ENCODE results near the gene H6PD. TPM values are rescaled to one million over a fixed set of nuclear protein-coding genes. Genes with fewer than 3 reads are reported as not detected.
A peak's percentile ranks its signal among the peaks of the same experiment; 100 is the strongest.

H6PD gene
- total and polyA plus RNA-seq, 2 donors from 2014 or later, result 5.7 to 64.3 TPM

- DNase-seq (peak in 4 of 5 donors; percentile 26 to 62 (median 52)), FAIRE-seq (no peak)
- TF ChIP-seq, protein P1, sequence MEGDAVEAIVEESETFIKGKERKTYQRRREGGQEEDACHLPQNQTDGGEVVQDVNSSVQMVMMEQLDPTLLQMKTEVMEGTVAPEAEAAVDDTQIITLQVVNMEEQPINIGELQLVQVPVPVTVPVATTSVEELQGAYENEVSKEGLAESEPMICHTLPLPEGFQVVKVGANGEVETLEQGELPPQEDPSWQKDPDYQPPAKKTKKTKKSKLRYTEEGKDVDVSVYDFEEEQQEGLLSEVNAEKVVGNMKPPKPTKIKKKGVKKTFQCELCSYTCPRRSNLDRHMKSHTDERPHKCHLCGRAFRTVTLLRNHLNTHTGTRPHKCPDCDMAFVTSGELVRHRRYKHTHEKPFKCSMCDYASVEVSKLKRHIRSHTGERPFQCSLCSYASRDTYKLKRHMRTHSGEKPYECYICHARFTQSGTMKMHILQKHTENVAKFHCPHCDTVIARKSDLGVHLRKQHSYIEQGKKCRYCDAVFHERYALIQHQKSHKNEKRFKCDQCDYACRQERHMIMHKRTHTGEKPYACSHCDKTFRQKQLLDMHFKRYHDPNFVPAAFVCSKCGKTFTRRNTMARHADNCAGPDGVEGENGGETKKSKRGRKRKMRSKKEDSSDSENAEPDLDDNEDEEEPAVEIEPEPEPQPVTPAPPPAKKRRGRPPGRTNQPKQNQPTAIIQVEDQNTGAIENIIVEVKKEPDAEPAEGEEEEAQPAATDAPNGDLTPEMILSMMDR (IDR thresholded peaks at IDR 0.05; ENCODE audit: borderline replicate concordance, extremely low read depth, insufficient read depth), result no peak
- Histone ChIP-seq H3K36me3 (ENCODE audit: control insufficient read depth in 2 of 3, insufficient read depth in 3 of 3, low read length in 3 of 3) (peaks cover 0 to 2% (median 2%) of the 10 kb centered on the region in 3 donors), H3K4me1 (ENCODE audit: control insufficient read depth in 2 of 3, insufficient read depth in 2 of 3, low read depth in 1 of 3, low read length in 3 of 3) (peaks cover 0 to 17% (median 5%) of the 10 kb centered on the region in 3 donors), H3K27me3 (ENCODE audit: control insufficient read depth, insufficient read depth, low read length) (no peaks in the 10 kb centered on the region), H3K9ac (ENCODE audit: low read length in 3 of 3) (peak overlapping the region; percentile 51 to 99 (median 85)), H3K27ac (ENCODE audit: low read depth in 2 of 2, low read length in 2 of 2) (peak overlapping the region; percentile 20 to 62), H3K4me3 (ENCODE audit: low read length in 3 of 3) (peak overlapping the region; percentile 74 to 100 (median 98)), H3K9me3 (ENCODE audit: control insufficient read depth in 2 of 3, insufficient read depth in 1 of 3, low read length in 3 of 3) (peaks cover 1 to 3% (median 2%) of the 10 kb centered on the region in 3 donors)
- intact Hi-C loops (cut with DNase I), result no loop called here
Measured at GRCh38 chr1:9293533-9294404, 59.2 kb downstream of the H6PD start.

GRCh38 chr1:9294405-9294773, 59.8 kb downstream of the H6PD start:
- intact Hi-C loops (cut with DNase I), result no loop called here
- H3K36me3 ChIP-seq (ENCODE audit: control insufficient read depth in 2 of 3, insufficient read depth in 3 of 3, low read length in 3 of 3), result peaks cover 0 to 2% (median 2%) of the 10 kb centered on the region in 3 donors
- H3K9me3 ChIP-seq (ENCODE audit: control insufficient read depth in 2 of 3, insufficient read depth in 1 of 3, low read length in 3 of 3), result peaks cover 0 to 1% (median 0%) of the 10 kb centered on the region in 3 donors
- peak in 1 of 5 donors; percentile 26 for DNase-seq
- H3K9ac ChIP-seq (ENCODE audit: low read length in 3 of 3), result peak overlapping the region in 1 of 3 donors; percentile 51
- H3K4me3 ChIP-seq (ENCODE audit: low read length in 3 of 3), result peak overlapping the region; percentile 74 to 100 (median 98)
- H3K4me1 ChIP-seq (ENCODE audit: control insufficient read depth in 2 of 3, insufficient read depth in 2 of 3, low read depth in 1 of 3, low read length in 3 of 3), result peaks cover 0 to 17% (median 5%) of the 10 kb centered on the region in 3 donors
- no peak for FAIRE-seq
- H3K27ac ChIP-seq (ENCODE audit: low read depth in 2 of 2, low read length in 2 of 2), result peak overlapping the region in 1 of 2 donors; percentile 4
- TF ChIP-seq, protein P1 (IDR thresholded peaks at IDR 0.05; ENCODE audit: borderline replicate concordance, extremely low read depth, insufficient read depth), result no peak
- no peaks in the 10 kb centered on the region for H3K27me3 ChIP-seq (ENCODE audit: control insufficient read depth, insufficient read depth, low read length)

GRCh38 chr1:9294910-9295636, 60.5 kb downstream of the H6PD start:
- Histone ChIP-seq H3K36me3 (ENCODE audit: control insufficient read depth in 2 of 3, insufficient read depth in 3 of 3, low read length in 3 of 3) (peaks cover 0 to 2% (median 2%) of the 10 kb centered on the region in 3 donors), H3K4me1 (ENCODE audit: control insufficient read depth in 2 of 3, insufficient read depth in 2 of 3, low read depth in 1 of 3, low read length in 3 of 3) (peaks cover 0 to 17% (median 5%) of the 10 kb centered on the region in 3 donors), H3K9ac (ENCODE audit: low read length in 3 of 3) (peak overlapping the region in 1 of 3 donors; percentile 61), H3K9me3 (ENCODE audit: control insufficient read depth in 2 of 3, insufficient read depth in 1 of 3, low read length in 3 of 3) (peaks cover 0 to 1% (median 0%) of the 10 kb centered on the region in 3 donors), H3K27me3 (ENCODE audit: control insufficient read depth, insufficient read depth, low read length) (no peaks in the 10 kb centered on the region), H3K4me3 (ENCODE audit: low read length in 3 of 3) (peak overlapping the region in 2 of 3 donors; percentile 74 to 100), H3K27ac (ENCODE audit: low read depth in 2 of 2, low read length in 2 of 2) (peak overlapping the region; percentile 4 to 34)
- FAIRE-seq (no peak), DNase-seq (peak in 3 of 5 donors; percentile 55 to 65 (median 62))
- intact Hi-C loops (cut with DNase I), result no loop called here
- TF ChIP-seq, protein P1 (IDR thresholded peaks at IDR 0.05; ENCODE audit: borderline replicate concordance, extremely low read depth, insufficient read depth), result no peak
